Activated naive CD8-positive, alpha-beta T cell treated with anti-CD3 and anti-CD28 coated beads, Interleukin-2, amount 50 U/mL, for 24 hours (primary cell): ENCODE results near the gene TRIM6.
A peak's percentile ranks its signal among the peaks of the same experiment; 100 is the strongest.
"Not testable (repeated sequence)": the region's sequence is repeated elsewhere in the genome, so short reads cannot be mapped to it uniquely, and the experiment has no call there.

Experiments
- ATAC-seq: fragments of 150-1000 bp; cut with Tn5 transposase; one replicate; pipeline ENCODE4 v1.10.0; 2021
- DNase-seq: peaks from one replicate; pipeline ENCODE4 v3.0.0; 2021
- H3K27ac Mint-ChIP-seq: one replicate; pipeline ENCODE4 v1.8.0; 2021; ENCODE audit warnings: mild to moderate bottlenecking, mixed read lengths
- H3K27me3 Mint-ChIP-seq: one replicate; pipeline ENCODE4 v1.8.0; 2021; ENCODE audit warnings: mixed read lengths
- H3K36me3 Mint-ChIP-seq: one replicate; pipeline ENCODE4 v1.8.0; 2021; ENCODE audit warnings: low read depth, mixed read lengths
- H3K4me1 Mint-ChIP-seq: one replicate; pipeline ENCODE4 v1.8.0; 2021; ENCODE audit warnings: mixed read lengths
- H3K4me3 Mint-ChIP-seq: one replicate; pipeline ENCODE4 v1.8.0; 2021; ENCODE audit warnings: mild to moderate bottlenecking, moderate library complexity, mixed read lengths
- H3K9me3 Mint-ChIP-seq: one replicate; pipeline ENCODE4 v1.8.0; 2021; ENCODE audit warnings: mixed read lengths

TRIM6 gene, protein sequence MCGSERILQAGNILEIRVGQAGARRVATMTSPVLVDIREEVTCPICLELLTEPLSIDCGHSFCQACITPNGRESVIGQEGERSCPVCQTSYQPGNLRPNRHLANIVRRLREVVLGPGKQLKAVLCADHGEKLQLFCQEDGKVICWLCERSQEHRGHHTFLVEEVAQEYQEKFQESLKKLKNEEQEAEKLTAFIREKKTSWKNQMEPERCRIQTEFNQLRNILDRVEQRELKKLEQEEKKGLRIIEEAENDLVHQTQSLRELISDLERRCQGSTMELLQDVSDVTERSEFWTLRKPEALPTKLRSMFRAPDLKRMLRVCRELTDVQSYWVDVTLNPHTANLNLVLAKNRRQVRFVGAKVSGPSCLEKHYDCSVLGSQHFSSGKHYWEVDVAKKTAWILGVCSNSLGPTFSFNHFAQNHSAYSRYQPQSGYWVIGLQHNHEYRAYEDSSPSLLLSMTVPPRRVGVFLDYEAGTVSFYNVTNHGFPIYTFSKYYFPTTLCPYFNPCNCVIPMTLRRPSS

DNA sequence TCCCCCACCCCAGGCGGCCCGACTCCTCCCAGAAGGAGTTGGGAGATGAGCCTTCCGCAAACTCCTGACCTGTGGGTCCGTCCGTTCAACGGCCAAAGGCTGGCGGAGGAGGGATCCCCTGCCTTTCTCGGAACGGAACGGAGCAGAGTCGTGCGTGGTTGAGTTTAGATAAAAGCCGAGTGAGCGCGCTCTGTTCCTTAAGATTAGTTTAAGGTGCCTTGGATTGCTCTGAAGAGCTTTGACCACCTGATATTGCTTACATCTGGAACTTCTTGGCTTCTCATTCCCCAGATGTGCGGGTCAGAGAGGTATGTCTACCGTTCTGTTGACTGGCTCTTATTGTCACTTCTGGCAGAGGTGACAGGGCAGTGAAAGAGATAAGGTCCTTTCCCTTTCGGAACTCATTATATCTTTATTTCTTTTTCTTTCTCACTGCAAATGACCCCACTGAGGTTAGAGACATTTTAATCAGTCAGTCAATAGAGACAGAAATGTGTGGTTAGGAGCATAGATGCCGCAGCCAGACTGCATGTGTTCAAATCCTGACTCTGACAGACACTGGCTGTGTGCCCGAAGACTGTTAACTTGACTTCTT is at the start of gene TRIM6:
Gene TRIM6 (plus strand): TSS at position 31 of the 595 bp plus-strand sequence. CDS start 261 bp downstream, at position 292.
- H3K4me3 Mint-ChIP-seq, result peak within 1 kb of the TSS; percentile 78
- H3K27ac Mint-ChIP-seq, result peak within 1 kb of the TSS; percentile 67
- H3K9me3 Mint-ChIP-seq, result no peaks in the 10 kb centered on the region
- peaks cover 9% of the 10 kb centered on the region for H3K27me3 Mint-ChIP-seq
- no peaks in the 10 kb centered on the region for H3K36me3 Mint-ChIP-seq
- DNase-seq, result no peak
- no peak for ATAC-seq
- H3K4me1 Mint-ChIP-seq, result peaks cover 8% of the 10 kb centered on the region

DNA sequence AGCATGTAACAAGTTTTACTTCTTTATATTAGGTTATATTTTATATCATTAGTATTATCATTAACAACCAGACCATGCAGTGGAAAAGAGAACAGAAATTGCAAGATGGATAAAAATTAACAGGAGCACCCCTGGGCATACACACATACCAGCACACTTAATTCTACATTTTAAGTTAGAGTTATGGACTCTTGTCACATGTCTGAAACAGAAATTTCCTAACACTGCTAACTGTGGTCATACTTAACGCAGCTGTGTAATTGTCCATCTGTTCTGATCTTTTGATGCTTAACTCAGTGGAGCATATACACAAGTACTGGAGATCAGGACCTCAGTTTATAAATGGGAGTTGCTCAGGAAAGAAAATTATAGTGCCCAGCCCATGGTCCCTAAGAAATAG is 48.5 kb upstream of the TRIM6 start:
- no peaks in the 10 kb centered on the region for H3K4me1 Mint-ChIP-seq
- H3K36me3 Mint-ChIP-seq, result no peaks in the 10 kb centered on the region
- no peak for ATAC-seq
- no peaks in the 10 kb centered on the region for H3K9me3 Mint-ChIP-seq
- no peak for DNase-seq
- H3K27ac Mint-ChIP-seq, result no peak overlapping the region
- no peaks in the 10 kb centered on the region for H3K27me3 Mint-ChIP-seq
- H3K4me3 Mint-ChIP-seq, result no peak overlapping the region

DNA sequence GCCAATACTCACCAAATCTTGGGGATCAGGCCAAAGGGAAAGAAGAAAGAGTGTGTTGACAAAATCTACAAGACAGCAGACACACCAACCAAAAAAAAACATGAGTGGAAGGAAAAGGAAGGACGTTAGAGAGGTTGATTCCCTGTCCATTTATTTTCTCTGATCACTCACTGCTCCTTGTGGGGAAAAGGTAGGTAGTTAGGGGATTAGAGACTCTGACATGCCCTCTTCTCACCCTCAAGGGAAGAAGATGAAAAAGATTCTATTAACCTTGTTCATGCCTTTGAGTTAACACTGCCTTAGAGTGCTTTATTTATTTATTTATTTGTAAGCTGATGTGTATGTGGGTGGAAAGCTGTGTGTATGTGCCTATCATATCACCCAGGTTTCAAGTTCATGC is 48.0 kb upstream of the TRIM6 start, which contains the start of gene OR52H1:
Gene OR52H1 (minus strand): TSS at position 101 of the 400 bp plus-strand sequence. CDS start 3,035 bp downstream, outside the sequence.
- Mint-ChIP-seq H3K36me3 (no peaks in the 10 kb centered on the region), H3K9me3 (no peaks in the 10 kb centered on the region)

DNA sequence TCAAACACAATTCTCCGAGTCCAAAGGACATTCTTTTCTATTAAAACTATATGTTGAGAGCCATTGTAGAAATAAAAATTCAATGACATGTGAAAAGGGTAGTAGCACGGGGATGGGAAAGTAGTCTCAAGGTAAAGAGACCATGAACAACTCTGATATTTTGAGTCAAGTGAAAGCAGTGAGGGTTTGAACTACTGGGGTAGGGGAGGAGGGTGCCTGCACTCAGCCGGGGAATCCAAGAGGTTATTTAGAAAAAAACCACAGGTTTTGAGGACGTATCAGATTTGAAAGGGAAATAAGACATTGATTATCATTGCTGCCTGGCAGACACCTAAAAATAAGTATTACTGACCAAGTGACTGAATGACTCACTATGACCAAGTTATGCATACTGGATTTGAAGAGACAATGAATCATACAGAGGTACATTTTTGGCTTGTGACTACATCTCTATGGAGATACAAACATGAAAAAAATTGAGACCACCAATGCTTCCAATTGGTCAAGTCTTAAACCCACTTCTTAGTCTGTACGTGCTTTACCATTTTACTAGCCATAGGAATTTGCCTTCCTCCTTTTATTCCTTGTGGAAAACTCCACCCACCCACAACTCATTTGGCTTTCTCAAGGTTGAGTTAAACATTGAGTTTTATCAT is 45.9 kb upstream of the TRIM6 start:
- Mint-ChIP-seq H3K27me3 (no peaks in the 10 kb centered on the region), H3K27ac (no peak overlapping the region), H3K4me3 (no peak overlapping the region), H3K4me1 (no peaks in the 10 kb centered on the region), H3K9me3 (no peaks in the 10 kb centered on the region), H3K36me3 (no peaks in the 10 kb centered on the region)
- no peak for ATAC-seq
- no peak for DNase-seq

More for the DNA sequence above, 48.0 kb upstream of the TRIM6 start, which contains the start of gene OR52H1:
- ATAC-seq (no peak), DNase-seq (no peak)
- H3K27me3 Mint-ChIP-seq, result no peaks in the 10 kb centered on the region
- H3K4me3 Mint-ChIP-seq, result no peak within 1 kb of the TSS
- H3K27ac Mint-ChIP-seq, result no peak within 1 kb of the TSS
- no peaks in the 10 kb centered on the region for H3K4me1 Mint-ChIP-seq

DNA sequence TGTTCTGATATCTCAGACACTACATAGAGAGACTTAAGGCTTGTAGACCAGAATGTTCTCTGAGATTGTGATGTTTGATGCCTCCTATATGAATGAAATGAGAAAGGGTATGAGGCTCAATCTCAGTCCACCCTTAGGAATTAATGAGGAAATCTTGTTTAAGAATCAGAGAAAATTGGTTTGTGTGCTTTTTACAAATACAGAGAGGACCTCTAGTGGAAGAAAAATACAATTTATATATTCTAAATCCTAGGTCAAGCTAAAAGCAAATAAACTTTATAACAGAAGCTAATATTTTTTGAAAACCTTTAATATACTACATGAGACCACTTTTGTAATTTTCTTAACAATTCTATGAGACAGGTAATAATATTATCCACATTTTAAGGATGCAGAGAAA is 43.1 kb upstream of the TRIM6 start:
- H3K36me3 Mint-ChIP-seq, result no peaks in the 10 kb centered on the region
- no peak overlapping the region for H3K27ac Mint-ChIP-seq
- no peak for DNase-seq
- H3K4me3 Mint-ChIP-seq, result no peak overlapping the region
- no peaks in the 10 kb centered on the region for H3K27me3 Mint-ChIP-seq
- H3K4me1 Mint-ChIP-seq, result no peaks in the 10 kb centered on the region
- ATAC-seq, result no peak
- H3K9me3 Mint-ChIP-seq, result no peaks in the 10 kb centered on the region

DNA sequence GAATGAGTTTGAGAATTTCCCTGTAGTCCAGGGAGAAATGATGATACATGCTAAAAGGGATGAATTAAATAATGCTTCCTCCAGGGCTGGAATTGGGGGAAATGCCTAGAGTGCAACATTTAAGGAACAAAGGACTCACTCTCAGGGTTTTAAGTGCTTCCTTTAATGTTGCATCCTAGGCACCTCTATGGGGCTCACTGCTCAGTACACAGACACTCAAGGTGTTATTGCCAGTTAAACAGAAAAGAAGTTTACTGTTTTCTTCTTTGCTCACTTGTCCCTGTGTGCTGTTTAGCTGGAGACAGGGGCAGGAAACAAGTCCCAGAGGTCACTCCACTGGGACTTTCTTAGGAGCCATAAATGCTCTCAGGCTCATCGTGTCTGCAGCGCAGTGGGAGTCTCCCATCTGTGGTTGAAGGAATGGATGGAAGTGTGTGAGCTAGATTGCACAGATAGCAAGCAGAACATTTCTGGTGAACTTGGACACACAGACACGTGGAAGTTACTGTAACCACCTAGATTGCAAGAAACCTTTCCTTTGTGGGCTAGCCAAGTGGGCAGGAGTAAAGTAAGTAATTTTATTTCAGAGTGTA is 39.7 kb upstream of the TRIM6 start:
- Mint-ChIP-seq H3K36me3 (no peaks in the 10 kb centered on the region), H3K27me3 (peaks cover 7% of the 10 kb centered on the region)
- ATAC-seq, result no peak

DNA sequence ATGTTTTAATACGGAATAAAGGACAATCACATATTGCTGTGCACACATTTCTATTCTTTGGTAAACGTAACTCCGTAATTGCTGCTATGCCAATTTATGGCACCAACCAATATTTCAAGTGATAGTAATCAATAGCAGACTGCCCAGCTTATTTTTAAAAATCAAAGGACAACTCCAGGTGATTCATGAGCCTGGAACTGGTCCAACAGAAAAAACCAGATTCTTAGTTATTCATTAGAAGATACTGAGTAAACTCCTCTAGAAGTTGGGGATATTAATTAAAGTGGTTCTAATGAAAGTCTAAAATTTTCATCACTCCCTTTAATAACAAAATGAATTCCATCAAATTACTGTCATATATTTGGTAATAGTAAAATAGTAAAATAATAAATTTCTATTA is 38.7 kb upstream of the TRIM6 start:
- H3K4me1 Mint-ChIP-seq, result no peaks in the 10 kb centered on the region
- no peak overlapping the region for H3K4me3 Mint-ChIP-seq
- no peaks in the 10 kb centered on the region for H3K36me3 Mint-ChIP-seq
- H3K9me3 Mint-ChIP-seq, result no peaks in the 10 kb centered on the region
- DNase-seq, result no peak
- H3K27me3 Mint-ChIP-seq, result peaks cover 7% of the 10 kb centered on the region
- no peak for ATAC-seq
- H3K27ac Mint-ChIP-seq, result no peak overlapping the region

More for the DNA sequence above, 39.7 kb upstream of the TRIM6 start:
- H3K27ac Mint-ChIP-seq, result no peak overlapping the region
- no peaks in the 10 kb centered on the region for H3K9me3 Mint-ChIP-seq
- no peaks in the 10 kb centered on the region for H3K4me1 Mint-ChIP-seq
- no peak for DNase-seq
- H3K4me3 Mint-ChIP-seq, result no peak overlapping the region

DNA sequence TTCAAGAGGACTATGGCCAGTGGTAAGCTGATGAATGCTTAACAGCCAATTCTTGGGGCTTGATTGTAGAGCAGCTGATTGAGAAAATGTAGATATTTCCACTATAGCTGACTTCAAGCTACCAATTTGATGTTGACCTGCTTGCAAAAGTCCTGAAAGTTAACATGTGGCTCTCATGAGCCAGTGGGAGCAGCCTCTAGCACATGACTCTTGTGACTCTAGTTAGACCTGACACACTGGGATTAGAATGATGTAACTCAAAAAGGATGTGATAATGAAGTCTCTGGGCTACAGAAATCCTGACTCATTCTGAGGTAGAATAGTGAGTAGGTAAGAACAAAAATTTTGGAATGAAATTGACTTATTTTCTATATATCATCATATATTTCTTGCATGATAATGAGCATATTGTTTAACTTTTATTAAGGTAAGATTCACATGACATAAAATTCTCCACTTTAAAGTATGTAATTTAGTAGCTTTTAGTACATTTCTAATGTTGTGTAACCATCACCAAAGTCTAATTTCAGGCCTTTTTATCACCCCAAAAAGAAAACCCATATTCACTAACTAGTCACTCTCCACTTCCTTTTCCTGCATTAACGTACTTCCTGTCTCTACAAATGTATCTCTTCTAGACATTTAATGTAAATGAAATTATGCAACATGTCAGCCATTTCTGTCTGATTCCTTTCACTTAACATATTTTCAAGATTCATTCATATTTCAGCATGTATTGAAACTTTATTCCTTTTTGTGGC is 32.0 kb upstream of the TRIM6 start:
- peaks cover 9% of the 10 kb centered on the region for H3K27me3 Mint-ChIP-seq
- H3K27ac Mint-ChIP-seq, result no peak overlapping the region
- peaks cover 3% of the 10 kb centered on the region for H3K4me1 Mint-ChIP-seq
- DNase-seq, result no peak
- no peak overlapping the region for H3K4me3 Mint-ChIP-seq
- H3K9me3 Mint-ChIP-seq, result peaks cover 11% of the 10 kb centered on the region
- H3K36me3 Mint-ChIP-seq, result no peaks in the 10 kb centered on the region
- no peak for ATAC-seq

DNA sequence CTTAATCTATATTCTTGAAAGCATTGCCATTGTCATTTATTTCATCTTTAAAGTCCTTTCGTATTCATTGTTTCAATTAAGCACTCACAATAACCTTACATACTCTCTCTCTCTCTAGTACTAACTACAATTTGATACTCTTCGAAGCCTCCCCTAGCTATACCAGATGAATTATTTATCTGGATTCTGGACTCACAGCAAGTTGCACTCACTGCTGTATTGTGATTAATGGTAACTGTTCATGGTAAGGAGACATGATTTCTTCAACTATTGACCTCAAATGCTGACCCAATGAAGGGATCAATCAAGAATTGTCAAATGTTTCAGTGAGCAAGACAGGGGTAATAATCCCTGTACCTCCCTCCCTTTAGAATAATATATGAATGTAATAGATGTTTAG is 21.8 kb upstream of the TRIM6 start:
- H3K9me3 Mint-ChIP-seq, result no peaks in the 10 kb centered on the region

DNA sequence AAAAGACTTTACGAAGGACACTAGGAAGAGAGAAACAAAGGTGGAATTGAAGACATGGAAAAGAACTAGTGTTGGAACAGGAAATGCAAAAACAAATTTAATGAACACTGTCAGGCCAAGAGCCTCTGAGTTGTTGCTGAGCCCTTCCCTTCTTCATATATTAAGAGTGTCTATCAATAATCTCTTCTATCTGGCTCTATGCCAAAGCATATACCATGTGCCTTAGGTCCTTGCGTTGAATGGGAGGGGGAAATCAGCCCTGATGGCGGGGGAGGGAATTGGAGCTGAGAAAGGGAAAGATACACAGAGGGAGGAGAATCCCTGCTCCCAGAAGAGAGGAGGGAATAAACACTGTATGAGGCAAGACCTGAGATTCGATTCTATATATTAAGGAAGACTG is 21.3 kb upstream of the TRIM6 start:
- Mint-ChIP-seq H3K9me3 (no peaks in the 10 kb centered on the region), H3K4me3 (no peak overlapping the region), H3K4me1 (peaks cover 5% of the 10 kb centered on the region), H3K27ac (no peak overlapping the region), H3K27me3 (peaks cover 5% of the 10 kb centered on the region), H3K36me3 (peaks cover 3% of the 10 kb centered on the region)
- ATAC-seq (no peak), DNase-seq (no peak)

More for the DNA sequence above, 21.8 kb upstream of the TRIM6 start:
- DNase-seq, result no peak
- Mint-ChIP-seq H3K4me3 (no peak overlapping the region), H3K36me3 (peaks cover 3% of the 10 kb centered on the region), H3K27me3 (peaks cover 5% of the 10 kb centered on the region), H3K4me1 (peaks cover 5% of the 10 kb centered on the region), H3K27ac (no peak overlapping the region)
- ATAC-seq, result no peak

DNA sequence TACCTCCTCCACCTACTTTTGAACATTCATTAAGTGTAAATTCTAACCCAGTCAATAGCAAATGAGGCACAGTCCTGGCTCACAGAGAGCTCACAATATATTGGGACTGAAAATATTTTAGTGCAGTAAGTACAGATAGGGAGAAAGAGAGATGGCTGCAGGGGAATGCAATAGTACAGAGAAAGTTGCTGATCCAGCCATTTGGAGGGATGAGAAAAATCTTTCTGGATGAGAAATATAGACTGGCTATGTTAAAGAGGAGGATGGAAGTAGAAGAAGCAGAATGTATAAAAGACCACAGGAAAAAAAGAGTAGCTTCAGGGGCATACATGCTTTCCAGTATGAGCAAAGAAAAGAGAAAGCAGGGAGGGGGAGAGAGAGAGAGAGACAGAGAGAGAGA is 19.3 kb upstream of the TRIM6 start:
- Mint-ChIP-seq H3K4me3 (no peak overlapping the region), H3K27me3 (peaks cover 1% of the 10 kb centered on the region), H3K36me3 (no peaks in the 10 kb centered on the region), H3K9me3 (no peaks in the 10 kb centered on the region), H3K4me1 (no peaks in the 10 kb centered on the region), H3K27ac (no peak overlapping the region)
- DNase-seq (no peak), ATAC-seq (no peak)

DNA sequence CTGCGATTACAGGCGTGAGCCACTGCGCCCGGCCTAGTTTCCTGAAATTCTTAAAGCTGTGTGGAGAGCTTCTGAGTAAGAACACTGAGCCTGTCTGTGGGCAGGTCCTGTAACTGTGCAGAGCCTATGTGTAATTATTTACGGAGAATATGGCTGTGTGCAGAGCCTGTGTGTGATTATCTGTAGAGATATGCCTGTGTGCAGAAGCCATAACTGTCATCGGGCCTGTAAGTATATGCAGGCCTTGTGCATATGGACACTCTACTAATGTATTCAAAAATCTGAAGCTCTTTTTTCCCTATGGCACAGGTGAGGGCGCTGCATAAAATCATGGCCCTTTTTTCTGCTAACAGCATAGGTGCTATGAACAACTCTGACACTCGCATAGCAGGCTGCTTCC is 15.9 kb upstream of the TRIM6 start, which contains the start of gene OR52B6:
Gene OR52B6 (plus strand): TSS at position 301 of the 400 bp plus-strand sequence. CDS start 0 bp downstream, at position 301.
- no peaks in the 10 kb centered on the region for H3K9me3 Mint-ChIP-seq
- no peak within 1 kb of the TSS for H3K4me3 Mint-ChIP-seq
- peaks cover 1% of the 10 kb centered on the region for H3K36me3 Mint-ChIP-seq
- ATAC-seq (no peak), DNase-seq (no peak)
- no peak within 1 kb of the TSS for H3K27ac Mint-ChIP-seq
- peaks cover 1% of the 10 kb centered on the region for H3K27me3 Mint-ChIP-seq
- H3K4me1 Mint-ChIP-seq, result no peaks in the 10 kb centered on the region

DNA sequence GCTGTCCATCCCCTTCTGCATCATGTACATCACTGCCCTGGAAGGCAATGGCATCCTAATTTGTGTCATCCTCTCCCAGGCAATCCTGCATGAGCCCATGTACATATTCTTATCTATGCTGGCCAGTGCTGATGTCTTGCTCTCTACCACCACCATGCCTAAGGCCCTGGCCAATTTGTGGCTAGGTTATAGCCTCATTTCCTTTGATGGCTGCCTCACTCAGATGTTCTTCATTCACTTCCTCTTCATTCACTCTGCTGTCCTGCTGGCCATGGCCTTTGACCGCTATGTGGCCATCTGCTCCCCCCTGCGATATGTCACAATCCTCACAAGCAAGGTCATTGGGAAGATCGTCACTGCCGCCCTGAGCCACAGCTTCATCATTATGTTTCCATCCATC is 15.4 kb upstream of the TRIM6 start:
- H3K36me3 Mint-ChIP-seq, result peaks cover 1% of the 10 kb centered on the region
- no peak for ATAC-seq
- H3K9me3 Mint-ChIP-seq, result no peaks in the 10 kb centered on the region
- no peak overlapping the region for H3K27ac Mint-ChIP-seq
- no peaks in the 10 kb centered on the region for H3K4me1 Mint-ChIP-seq
- DNase-seq, result no peak
- peaks cover 1% of the 10 kb centered on the region for H3K27me3 Mint-ChIP-seq
- no peak overlapping the region for H3K4me3 Mint-ChIP-seq

DNA sequence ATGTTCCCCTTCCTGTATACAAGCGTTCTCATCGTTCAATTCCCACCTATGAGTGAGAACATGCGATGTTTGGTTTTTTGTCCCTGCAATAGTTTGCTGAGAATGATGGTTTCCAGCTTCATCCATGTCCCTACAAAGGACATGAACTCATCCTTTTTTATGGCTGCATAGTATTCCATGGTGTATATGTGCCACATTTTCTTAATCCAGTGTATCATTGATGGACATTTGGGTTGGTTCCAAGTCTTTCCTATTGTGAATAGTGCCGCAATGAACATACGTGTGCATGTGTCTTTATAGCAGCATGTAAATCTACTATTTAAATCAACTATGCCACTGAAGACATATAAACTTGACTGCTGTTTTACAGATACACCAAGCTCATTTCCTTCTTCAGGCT is 12.0 kb upstream of the TRIM6 start:
- H3K27me3 Mint-ChIP-seq, H3K4me3 Mint-ChIP-seq, H3K4me1 Mint-ChIP-seq, H3K36me3 Mint-ChIP-seq, DNase-seq, H3K27ac Mint-ChIP-seq, H3K9me3 Mint-ChIP-seq, ATAC-seq: not testable (repeated sequence)
